NCI-H2227 treated with DMSO at 0.1 percent for 48 hours (cell line): ENCODE data around the gene CCDC198.

ENCODE experiments used
- DNase-seq: peaks from one replicate; lab custom pipeline; 2025; lab: John Stamatoyannopoulos, UW

The CCDC198 gene

GRCh38 chr14:57493467-57494181, at the start of gene CCDC198:
Gene CCDC198 (minus strand): TSS chr14:57493857. CDS start chr14:57493715, 142 bp downstream.
- DNase-seq: no peak

- DNase-seq: no peak
Measured at GRCh38 chr14:57533214-57533613, 39.6 kb upstream of the CCDC198 start.

GRCh38 chr14:57530571-57530970, 36.9 kb upstream of the CCDC198 start:
- DNase-seq: no peak

GRCh38 chr14:57526942-57527341, 33.3 kb upstream of the CCDC198 start:
- no peak for DNase-seq

GRCh38 chr14:57519043-57519442, 25.4 kb upstream of the CCDC198 start:
- no peak for DNase-seq

GRCh38 chr14:57512220-57512619, 18.6 kb upstream of the CCDC198 start:
- peak; percentile 17 for DNase-seq

GRCh38 chr14:57508756-57509155, 15.1 kb upstream of the CCDC198 start:
- DNase-seq: no peak

GRCh38 chr14:57502586-57503254, 9.1 kb upstream of the CCDC198 start:
- DNase-seq: peak; percentile 20

GRCh38 chr14:57501039-57501557, 7.4 kb upstream of the CCDC198 start:
- DNase-seq: no peak

GRCh38 chr14:57498659-57499058, 5.0 kb upstream of the CCDC198 start:
- no peak for DNase-seq

GRCh38 chr14:57498035-57498434, 4.4 kb upstream of the CCDC198 start:
- DNase-seq: no peak

GRCh38 chr14:57495416-57495815, 1.8 kb upstream of the CCDC198 start:
- DNase-seq: no peak

- DNase-seq: no peak
Measured at GRCh38 chr14:57492859-57493258, 798 bp downstream of the CCDC198 start.

- no peak for DNase-seq
Measured at GRCh38 chr14:57491640-57492039, 2.0 kb downstream of the CCDC198 start.

GRCh38 chr14:57487771-57488170, 5.9 kb downstream of the CCDC198 start:
- no peak for DNase-seq

- DNase-seq: peak; percentile 64
Measured at GRCh38 chr14:57486767-57487379, 6.8 kb downstream of the CCDC198 start.

GRCh38 chr14:57485635-57486034, 8.0 kb downstream of the CCDC198 start:
- DNase-seq: no peak

GRCh38 chr14:57482120-57482519, 11.5 kb downstream of the CCDC198 start:
- DNase-seq: no peak

GRCh38 chr14:57480051-57480450, 13.6 kb downstream of the CCDC198 start:
- no peak for DNase-seq

GRCh38 chr14:57479197-57479596, 14.5 kb downstream of the CCDC198 start:
- DNase-seq: no peak

- DNase-seq: no peak
Measured at GRCh38 chr14:57478050-57478449, 15.6 kb downstream of the CCDC198 start.

- no peak for DNase-seq
Measured at GRCh38 chr14:57470909-57471308, 22.7 kb downstream of the CCDC198 start.
